ENCODE measurements around the gene RFTN1.

Gene RFTN1

GRCh38 chr3:16375891-16376290 is 137.6 kb downstream of the RFTN1 start:
- DNase-seq = no peak
- intact Hi-C loops (cut with DNase I) = no loop called here

DNA sequence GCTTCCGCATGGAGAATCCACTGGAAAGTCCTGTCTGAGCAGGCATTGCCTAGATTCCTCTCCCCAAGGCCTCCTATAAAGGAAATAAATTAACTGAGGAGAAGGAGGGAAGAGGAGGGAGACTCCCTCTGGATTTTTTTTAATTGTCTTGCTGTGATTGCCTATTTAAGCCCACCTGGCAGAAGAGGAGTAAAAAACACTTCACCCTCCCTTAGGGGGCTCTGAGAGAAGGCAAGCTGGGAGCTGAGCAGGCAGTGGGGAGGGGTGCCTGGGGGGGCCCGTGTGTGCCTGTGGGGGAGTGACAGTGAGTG is 138.6 kb downstream of the RFTN1 start:
- DNase-seq = no peak
- intact Hi-C loops (cut with DNase I) = no loop called here

DNA sequence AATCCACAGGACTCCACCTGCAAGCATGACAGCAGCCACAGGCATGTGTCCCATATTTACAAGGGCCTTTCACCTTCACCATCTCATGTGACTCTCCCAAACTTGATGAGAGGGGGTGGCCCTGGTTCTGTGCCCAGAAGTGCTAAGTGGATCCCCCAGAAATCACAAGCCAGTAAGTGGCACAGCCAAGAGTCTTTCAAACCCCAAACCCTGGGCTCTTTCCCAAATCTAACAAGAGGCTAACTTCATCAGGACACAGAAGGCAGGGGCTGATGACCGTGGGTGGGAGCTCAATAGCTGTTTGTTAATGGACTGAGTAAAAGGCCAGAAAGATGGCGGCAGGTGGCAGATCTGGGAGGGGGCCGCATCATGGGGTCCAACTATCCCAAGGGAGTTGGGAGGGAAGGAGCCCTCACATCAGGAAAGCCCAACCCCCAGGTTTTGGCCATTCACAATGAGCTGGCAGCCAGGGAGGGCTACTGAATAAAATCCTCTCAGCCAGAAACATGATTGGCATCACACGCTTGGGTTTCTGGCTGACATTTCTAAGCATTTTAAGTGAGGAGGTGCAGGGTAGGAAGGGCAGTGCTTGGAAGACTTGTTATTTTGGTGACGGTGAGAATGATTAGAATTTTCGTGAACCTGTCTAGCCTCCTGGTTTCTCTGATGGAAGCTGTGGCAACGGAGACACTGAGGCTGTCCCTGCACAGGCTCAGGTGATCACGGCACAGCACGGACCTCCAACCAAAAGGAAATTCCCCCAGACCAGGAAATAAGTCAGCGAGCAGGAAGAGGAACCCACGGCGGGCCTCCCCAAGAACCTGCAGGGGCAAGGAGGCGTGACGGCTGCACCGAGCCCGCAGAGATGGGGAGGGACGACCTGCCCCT is 139.2 kb downstream of the RFTN1 start:
- DNase-seq = peak in 9 of 42 donors; percentile 20 to 52 (median 37)
- intact Hi-C loops (cut with DNase I) = no loop called here

DNA sequence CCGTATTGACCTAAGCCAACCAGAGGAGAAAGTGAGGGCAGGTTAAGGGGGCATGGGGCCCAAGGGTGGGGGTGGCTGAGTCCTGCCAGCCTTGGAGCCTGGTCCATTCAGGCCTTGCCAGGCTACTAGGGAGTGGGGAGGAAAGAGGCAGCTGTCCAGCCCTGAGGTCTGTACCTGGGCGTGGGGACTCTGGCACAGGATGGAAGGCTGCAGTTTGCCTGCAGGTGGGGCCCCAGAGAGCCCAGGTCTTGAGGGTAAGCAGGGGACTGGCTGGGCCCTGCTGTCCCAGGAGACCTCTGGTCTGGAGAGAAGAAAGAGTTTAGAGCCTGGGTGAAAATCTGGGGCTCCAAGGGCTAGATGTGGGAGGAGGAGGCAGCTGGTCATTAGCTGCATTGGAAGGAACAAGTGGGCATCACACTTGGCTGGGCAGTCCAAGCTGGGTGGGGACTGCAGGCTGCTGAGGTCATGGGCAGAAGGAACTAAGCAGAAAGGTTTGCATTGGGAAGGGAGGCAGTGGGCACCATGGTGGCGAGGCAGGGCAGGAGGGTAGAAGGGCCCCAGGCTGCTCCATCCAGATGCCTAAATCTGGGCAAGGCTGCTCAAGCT is 140.1 kb downstream of the RFTN1 start:
- DNase-seq = no peak
- intact Hi-C loops (cut with DNase I) = no loop called here

DNA sequence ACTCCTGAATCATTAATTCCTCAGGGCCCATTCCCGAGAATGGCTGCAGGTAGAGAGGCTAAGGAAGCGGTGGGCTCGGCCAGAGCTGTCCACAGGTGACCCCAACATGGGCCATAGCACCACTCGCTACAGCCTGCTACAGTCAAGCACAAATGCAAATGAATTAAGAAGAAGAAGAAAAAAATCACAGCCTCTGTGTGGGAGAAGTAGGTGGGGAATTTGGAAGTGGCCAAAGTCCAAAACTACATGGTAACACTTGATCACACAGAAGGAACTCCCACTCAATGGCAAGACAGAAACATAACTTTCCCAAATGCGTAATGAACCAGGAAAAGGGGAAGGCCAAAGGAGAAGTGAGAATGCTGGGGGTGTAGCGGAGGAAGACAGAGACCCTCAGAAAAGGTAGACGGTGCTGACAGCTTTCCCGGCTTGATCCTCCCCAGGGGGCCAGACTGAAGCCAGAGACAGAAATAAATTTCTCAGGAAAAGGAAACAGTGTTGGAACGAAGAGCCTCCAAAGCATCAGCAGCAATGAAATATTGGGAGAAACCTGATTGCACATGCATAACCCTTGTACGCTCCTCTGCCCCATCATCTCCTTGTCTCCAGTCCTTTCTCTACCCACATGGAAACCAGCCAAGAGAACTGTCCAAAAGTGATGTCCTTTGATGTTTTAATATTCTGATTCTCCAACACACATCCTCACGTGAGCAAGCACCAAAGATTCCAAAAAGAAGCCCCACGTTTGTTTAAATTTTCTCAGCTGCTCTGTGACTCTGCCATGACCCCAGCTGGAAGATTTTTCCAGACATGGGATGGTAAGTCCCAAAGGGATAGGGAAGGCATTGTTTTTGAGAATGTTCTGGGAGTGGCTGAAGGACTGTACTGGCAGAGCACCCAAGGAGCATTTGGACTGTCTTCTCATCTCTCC is 140.9 kb downstream of the RFTN1 start:
- intact Hi-C loops (cut with DNase I) = no loop called here
- no peak for DNase-seq

DNA sequence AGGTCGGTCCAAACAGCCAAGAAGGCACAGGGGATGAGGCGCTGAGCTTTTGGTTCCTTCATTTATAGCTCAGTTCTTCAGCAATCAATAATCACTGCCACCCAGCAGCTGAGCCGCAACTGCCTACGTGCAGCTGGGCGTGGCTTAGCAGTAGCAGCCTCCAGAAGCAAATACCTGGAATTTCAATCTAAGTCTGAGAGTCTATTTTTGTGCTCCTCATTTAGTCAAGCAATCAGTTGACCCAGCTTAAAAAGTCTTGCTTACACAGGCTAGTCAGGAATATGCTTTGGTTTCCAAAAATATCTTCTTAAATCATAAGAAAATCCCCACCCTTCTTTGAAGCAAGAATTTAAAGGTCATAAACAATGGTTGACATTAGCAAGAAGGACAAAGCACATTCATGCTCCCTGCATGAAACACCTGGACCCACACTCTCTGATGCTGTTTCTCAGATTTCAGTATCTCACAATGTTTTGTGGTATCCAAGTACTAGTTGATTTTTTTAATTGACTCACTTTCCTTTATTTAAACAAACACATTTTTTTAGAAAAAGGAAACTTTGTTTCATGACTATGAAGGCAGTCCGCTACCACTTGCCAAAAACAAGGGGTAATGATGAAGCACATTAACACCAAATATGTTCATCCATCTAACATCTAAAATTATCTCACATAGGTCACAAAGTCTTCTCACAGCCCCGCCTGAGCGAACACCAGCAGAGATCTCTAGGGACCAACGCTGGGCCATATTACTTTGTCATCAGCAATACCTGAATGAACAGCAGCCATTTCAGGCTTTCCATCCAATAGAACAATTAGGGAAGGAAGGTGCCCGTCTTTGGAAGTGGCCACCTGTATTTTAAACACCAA is 142.4 kb downstream of the RFTN1 start:
- intact Hi-C loops (cut with DNase I) = no loop called here
- peak in 25 of 42 donors; percentile 21 to 71 (median 39) for DNase-seq

DNA sequence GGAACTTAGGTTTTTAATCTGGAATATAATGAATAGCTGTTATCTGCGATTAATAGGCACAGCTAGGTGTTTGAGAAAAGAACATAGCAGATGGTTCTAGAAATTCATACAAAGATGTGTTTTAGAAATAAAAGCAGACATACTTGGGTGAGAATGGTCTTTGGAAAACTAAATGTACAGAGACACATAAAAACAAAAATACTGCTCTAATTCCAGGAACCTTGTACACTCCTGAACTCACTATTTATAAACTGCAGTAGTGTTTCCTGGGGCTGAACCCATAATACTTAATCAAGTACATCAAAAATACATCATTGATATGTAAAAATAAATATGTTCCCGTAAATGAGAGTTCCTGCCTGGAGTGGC is 143.0 kb downstream of the RFTN1 start:
- no peak for DNase-seq
- intact Hi-C loops (cut with DNase I) = no loop called here

DNA sequence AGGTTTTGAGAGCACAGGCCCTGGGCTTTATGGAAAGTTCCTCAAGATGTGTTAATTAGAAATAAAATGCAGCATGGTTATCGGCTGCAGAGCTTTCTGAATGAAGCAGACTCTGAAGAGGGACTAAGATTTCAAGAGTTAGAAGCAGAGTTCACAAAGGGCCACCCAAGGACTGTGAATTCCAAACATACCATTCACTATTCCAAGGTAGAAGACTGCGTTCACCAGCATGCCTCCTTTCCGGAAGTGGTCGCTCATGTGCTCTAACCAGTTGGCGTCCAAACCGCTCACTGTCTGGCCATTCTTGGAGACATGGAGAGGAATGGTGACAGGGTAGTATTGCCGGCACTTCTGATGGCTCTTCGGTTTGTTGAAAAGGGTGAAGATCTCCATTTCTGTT is 143.6 kb downstream of the RFTN1 start:
- no peak for DNase-seq
- intact Hi-C loops (cut with DNase I) = no loop called here

- intact Hi-C loops (cut with DNase I) = no loop called here
- DNase-seq = no peak
Observed at GRCh38 chr3:16369276-16369675, 144.2 kb downstream of the RFTN1 start.

- intact Hi-C loops (cut with DNase I) = no loop called here
- no peak for DNase-seq
Observed at GRCh38 chr3:16366581-16366980, 146.9 kb downstream of the RFTN1 start.

DNA sequence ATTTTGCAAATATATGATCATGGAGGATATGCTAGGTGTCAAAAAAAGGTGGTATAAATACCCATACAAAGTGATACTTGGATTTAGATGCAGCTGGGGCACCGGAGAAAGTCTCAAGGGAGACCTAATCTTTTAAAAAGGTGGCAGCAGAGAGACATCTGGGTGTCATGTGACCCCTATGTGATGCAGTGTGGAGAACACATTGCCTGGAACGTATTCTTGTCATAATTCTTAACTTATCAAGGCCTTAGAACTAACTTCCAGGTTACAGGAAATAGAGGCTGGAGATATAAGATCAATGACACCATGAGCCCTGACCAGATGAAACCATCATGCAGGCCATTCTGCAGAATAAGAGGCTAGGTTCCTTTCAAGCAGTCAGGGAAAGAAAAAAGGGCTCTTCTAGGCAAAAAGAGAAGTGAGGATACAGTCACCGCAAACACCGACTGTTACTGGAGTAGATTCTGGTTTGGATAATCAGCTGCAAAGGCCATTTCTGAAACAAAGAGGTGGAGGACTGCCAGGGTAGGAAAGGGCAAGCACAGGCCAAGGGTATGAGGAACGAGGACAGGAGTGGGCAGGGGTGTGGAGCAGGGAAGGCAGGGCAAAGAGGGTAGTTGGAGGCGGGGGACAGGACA is 147.9 kb downstream of the RFTN1 start:
- no peak for DNase-seq
- intact Hi-C loops (cut with DNase I) = no loop called here

- intact Hi-C loops (cut with DNase I) = no loop called here
- no peak for DNase-seq
Observed at GRCh38 chr3:16364963-16365362, 148.5 kb downstream of the RFTN1 start.

- DNase-seq = no peak
- intact Hi-C loops (cut with DNase I) = no loop called here
Observed at GRCh38 chr3:16364323-16364722, 149.2 kb downstream of the RFTN1 start.

DNA sequence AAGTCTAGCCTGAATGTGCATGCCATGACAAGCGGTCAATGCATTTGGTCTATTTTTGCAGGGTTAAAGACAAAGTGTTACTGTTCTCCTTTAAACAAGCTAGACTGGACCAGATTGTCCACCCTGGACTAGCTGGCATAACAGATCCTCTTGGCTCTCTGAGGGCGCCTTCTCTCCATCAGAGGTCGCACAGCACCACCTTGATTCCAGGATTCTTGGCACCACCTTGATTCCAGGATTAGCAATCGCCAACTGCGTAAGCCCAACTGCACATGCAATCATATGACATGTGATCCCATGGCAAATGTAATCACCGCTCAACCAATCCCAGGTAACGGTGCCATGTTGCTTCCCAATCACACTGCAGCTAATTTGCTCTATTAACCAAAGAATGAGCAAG is 149.9 kb downstream of the RFTN1 start:
- no peak for DNase-seq
- intact Hi-C loops (cut with DNase I) = no loop called here

- intact Hi-C loops (cut with DNase I) = no loop called here
Observed at GRCh38 chr3:16362770-16363169, 150.7 kb downstream of the RFTN1 start.

DNA sequence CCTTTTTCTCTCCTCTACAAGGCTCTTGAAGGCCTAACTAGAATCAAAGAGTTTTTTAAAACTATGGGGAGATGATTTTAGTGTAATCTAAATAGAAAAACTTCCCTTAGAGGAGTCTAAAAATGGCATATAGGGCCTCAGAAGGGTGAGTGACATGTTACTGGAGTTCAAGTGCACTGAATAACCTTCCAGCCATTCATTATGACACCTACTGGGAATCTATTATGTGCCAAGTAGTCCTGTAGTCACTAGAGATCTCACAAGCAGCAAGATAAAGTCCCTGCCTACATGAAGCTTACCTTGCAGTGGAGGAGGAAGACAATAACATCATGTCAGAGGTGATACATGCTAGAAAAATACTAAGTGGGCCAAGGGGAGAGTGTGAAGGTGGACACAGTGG is 152.4 kb downstream of the RFTN1 start:
- DNase-seq = no peak
- intact Hi-C loops (cut with DNase I) = no loop called here

More at GRCh38 chr3:16362770-16363169, 150.7 kb downstream of the RFTN1 start:
- DNase-seq = no peak

GRCh38 chr3:16359331-16359730 is 154.2 kb downstream of the RFTN1 start:
- intact Hi-C loops (cut with DNase I) = no loop called here
- no peak for DNase-seq

DNA sequence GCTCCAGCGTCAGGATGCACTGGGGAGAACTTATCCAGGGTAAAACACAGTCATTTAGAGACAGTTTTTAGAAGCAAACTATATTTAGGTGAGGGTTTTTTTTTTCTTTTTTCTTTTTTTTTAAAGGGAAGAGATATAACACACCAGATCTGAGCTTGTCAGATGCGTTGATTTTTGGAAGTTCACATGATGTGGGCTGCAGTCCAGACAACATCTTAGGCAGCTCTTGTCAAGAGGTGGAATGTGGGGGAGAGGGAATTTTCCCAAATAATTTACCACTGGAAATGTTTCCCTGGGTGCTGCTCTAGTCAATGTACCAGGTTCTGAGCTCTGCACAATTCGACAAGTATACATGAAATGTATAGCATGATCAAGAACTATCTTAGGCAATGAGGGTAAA is 155.2 kb downstream of the RFTN1 start:
- intact Hi-C loops (cut with DNase I) = no loop called here

More for the DNA sequence above, 155.2 kb downstream of the RFTN1 start:
- no peak for DNase-seq
